HG02885 (cell line): Measurements from ENCODE around the gene SEPTIN14.
"Not testable (repeated sequence)": the region's sequence is repeated elsewhere in the genome, so short reads cannot be mapped to it uniquely, and the experiment has no call there.

Source experiments
- ATAC-seq: cut with Tn5 transposase; IDR thresholded peaks from one replicate; pipeline ENCODE4 v1.9.1; 2021; ENCODE audit warnings: mild to moderate bottlenecking; ENCODE audit not compliant: unreplicated experiment, poor library complexity

The SEPTIN14 gene

GRCh38 chr7:55786901-55787300 lies 75.7 kb downstream of the SEPTIN14 start:
- no peak for ATAC-seq

- not testable (repeated sequence) for ATAC-seq
These were observed 77.1 kb downstream of the SEPTIN14 start for GRCh38 chr7:55785444-55785843.

GRCh38 chr7:55784151-55784550 lies 78.4 kb downstream of the SEPTIN14 start:
- ATAC-seq: no peak

GRCh38 chr7:55778631-55779030 lies 83.9 kb downstream of the SEPTIN14 start:
- ATAC-seq: no peak

GRCh38 chr7:55776196-55776595 lies 86.4 kb downstream of the SEPTIN14 start:
- ATAC-seq: no peak

GRCh38 chr7:55775051-55775420 lies 87.5 kb downstream of the SEPTIN14 start:
- no peak for ATAC-seq

- ATAC-seq: no peak
These were observed 88.1 kb downstream of the SEPTIN14 start for GRCh38 chr7:55774327-55775050.

GRCh38 chr7:55770778-55771177 lies 91.8 kb downstream of the SEPTIN14 start:
- no peak for ATAC-seq

GRCh38 chr7:55753274-55753862 lies 109.2 kb downstream of the SEPTIN14 start:
- not testable (repeated sequence) for ATAC-seq

- ATAC-seq: not testable (repeated sequence)
These were observed 117.8 kb downstream of the SEPTIN14 start for GRCh38 chr7:55744706-55745105.
